ENCODE results near the gene SELENOO. TPM values are rescaled to one million over a fixed set of nuclear protein-coding genes. Genes with fewer than 3 reads are reported as not detected.

Gene SELENOO
- total RNA-seq, 1 experiment from 2014 or later: 25.1 TPM

- Histone ChIP-seq H3K4me3 (no peak overlapping the region), H3K36me3 (peaks cover 94% of the 10 kb centered on the region), H3K27ac (no peak overlapping the region), H3K9me3 (replicated peaks) (no peaks in the 10 kb centered on the region), H3K27me3 (replicated peaks) (no peaks in the 10 kb centered on the region), H3K4me1 (replicated peaks) (no peaks in the 10 kb centered on the region)
- DNase-seq (ENCODE audit: low read depth in 1 of 2, low spot score in 2 of 2): no peak
These were observed 16.8 kb downstream of the SELENOO start for GRCh38 chr22:50217543-50218152.

DNA sequence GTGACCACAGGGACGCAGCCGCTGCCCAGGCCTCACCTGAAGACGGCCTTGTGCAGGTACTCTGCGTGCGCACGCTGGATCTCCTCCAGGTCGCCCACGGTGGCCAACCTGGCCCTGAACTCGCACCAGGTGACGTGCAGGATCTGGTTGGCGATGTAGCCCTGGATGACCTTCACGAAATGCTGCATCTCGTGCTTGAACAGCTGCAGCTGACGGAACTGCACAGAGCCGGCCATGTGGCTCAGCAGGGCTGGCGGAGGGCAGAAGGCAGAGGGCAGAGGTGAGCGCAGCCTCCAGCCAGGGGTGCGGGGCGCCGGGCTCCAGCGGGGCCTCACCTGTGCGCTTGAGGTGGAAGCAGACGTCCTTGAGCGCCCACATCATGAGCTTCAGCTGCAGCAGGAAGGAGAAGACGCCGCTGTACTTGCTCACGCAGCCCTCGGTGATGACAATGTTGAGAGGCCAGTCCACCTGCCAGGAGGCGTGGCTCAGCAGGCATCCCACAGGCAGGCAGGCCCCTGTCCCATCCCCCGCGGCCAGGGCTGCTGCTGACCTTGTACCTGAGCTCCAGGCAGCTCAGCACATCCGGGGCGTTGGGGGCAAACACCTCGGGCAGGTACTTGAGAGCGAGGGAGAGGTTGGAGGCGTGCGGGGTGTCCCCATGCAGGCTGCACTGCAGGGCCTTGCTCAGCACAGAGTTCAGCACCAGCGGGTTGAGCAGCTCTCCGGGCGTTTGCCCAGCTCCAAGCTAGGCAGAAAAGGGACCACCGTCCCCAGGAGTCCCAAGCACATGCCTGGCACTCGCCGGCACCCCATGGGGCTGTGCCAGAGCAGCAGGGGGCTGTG is 17.6 kb downstream of the SELENOO start:
- DNase-seq (ENCODE audit: low read depth in 1 of 2, low spot score in 2 of 2): no peak
- Histone ChIP-seq H3K4me1 (replicated peaks) (no peaks in the 10 kb centered on the region), H3K4me3 (no peak overlapping the region), H3K36me3 (peaks cover 95% of the 10 kb centered on the region), H3K27ac (no peak overlapping the region), H3K27me3 (replicated peaks) (no peaks in the 10 kb centered on the region), H3K9me3 (replicated peaks) (no peaks in the 10 kb centered on the region)

DNA sequence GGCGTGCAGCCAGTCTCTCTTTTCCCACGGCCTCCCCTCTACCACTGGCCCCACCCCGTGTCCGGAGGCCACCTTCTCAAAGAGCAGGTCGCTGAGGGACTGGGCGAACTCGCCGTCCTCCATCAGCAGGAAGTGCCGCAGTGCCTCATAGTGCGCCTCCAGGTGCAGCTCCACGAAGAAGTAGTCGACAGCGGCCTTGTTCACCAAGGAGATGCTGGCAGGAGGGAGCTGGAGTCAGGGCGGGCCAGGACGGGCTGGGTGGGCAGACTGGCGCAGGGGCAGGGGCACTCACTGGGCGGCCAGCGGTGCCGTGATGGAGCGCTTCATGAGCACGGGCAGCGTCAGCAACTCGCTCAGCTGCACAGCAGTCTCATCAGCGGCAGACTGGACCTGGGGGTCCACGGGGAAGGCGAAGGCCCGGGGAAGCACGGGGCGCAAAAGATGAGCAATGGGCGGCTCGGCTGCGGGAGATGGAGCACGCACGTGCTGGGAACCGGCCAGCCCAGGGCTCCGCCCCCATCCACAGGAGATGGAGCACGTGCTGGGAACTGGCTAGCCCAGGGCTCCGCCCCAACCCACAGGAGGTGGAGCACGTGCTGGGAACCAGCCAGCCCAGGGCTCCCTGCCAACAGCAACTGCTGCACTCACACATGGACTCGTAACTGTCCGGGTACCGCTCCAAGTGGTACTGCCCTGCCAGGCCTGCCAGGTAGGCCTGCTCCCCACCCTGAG is 18.4 kb downstream of the SELENOO start:
- Histone ChIP-seq H3K4me3 (no peak overlapping the region), H3K4me1 (replicated peaks) (no peaks in the 10 kb centered on the region), H3K36me3 (peaks cover 91% of the 10 kb centered on the region), H3K27ac (no peak overlapping the region), H3K27me3 (replicated peaks) (no peaks in the 10 kb centered on the region), H3K9me3 (replicated peaks) (no peaks in the 10 kb centered on the region)
- DNase-seq (ENCODE audit: low read depth in 1 of 2, low spot score in 2 of 2): no peak

DNA sequence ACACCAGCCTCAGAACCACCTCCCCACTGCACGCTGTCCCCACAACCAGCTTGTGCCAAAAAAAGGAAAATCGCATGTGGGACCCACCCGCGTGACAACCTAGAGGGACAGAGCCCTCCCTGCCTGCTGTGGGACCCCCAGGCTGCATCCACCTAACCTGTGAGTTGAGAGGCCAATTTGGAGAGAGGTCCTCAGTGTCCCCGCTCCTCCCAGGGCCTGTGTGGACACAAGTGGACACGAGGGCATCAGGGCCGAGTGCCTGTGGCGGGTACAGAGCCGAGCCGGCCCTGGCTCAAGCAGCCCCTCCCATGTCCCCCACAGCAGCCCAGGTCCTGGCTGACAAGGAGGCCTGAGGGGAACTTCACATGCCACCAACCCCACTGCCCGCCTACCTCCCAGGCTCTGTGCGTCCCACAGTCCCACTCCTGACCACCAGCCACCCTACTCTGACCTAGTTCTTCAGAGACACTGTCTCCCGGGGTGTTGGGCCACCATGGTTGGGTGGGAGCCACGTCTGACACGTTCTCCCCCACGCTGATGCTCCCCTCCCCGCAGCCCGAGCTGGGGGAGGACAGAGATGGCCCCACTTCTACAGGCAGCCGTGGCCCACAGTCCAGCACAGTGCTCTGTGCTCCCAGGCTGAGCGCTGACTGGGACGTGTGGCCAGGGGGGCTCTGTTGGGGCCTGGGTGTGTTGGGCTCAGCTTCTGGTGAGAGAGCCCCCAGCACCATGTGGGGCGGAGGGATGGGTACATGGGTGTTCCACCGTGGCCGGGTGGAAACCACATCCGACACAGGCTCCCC is 19.2 kb downstream of the SELENOO start:
- peaks cover 87% of the 10 kb centered on the region for H3K36me3 ChIP-seq
- no peaks in the 10 kb centered on the region for H3K4me1 ChIP-seq (replicated peaks)
- no peak for DNase-seq (ENCODE audit: low read depth in 1 of 2, low spot score in 2 of 2)
- H3K9me3 ChIP-seq (replicated peaks): no peaks in the 10 kb centered on the region
- H3K27ac ChIP-seq: no peak overlapping the region
- H3K4me3 ChIP-seq: no peak overlapping the region
- H3K27me3 ChIP-seq (replicated peaks): no peaks in the 10 kb centered on the region

DNA sequence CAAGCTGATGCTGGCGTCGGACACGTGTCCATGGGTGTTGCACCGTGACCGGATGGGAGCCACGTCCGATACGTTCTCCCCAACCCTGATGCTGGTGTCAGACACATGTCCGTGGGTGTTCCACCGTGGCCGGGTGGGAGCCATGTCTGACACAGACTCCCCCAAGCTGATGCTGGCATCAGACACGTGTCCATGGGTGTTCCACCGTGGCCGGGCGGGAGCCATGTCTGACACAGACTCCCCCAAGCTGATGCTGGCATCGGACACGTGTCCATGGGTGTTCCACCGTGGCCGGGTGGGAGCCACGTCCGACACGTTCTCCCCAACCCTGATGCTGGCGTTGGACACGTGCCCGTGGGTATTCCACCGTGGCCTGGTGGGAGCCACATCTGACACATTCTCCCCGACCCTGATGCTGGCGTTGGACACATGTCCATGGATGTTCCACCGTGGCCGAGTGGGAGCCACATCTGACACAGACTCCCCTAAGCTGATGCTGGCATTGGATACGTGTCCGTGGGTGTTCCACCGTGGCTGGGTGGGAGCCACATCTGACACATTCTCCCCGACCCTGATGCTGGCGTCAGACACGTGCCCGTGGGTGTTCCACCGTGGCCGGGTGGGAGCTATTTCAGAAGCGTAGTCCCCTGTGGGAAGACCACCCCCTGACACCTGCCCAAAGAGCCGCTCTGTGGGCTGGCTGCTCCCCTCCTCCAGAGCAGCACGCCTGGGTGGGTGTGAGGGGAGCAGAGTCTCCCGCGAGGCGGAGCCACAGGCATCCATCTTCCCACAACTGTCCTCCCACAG is 20.0 kb downstream of the SELENOO start:
- Histone ChIP-seq H3K4me1 (replicated peaks) (no peaks in the 10 kb centered on the region), H3K27me3 (replicated peaks) (no peaks in the 10 kb centered on the region), H3K4me3 (no peak overlapping the region), H3K9me3 (replicated peaks) (no peaks in the 10 kb centered on the region), H3K27ac (no peak overlapping the region), H3K36me3 (peaks cover 88% of the 10 kb centered on the region)
- no peak for DNase-seq (ENCODE audit: low read depth in 1 of 2, low spot score in 2 of 2)

- Histone ChIP-seq H3K9me3 (replicated peaks) (no peaks in the 10 kb centered on the region), H3K27me3 (replicated peaks) (no peaks in the 10 kb centered on the region), H3K27ac (no peak overlapping the region), H3K4me1 (replicated peaks) (no peaks in the 10 kb centered on the region), H3K4me3 (no peak overlapping the region), H3K36me3 (peaks cover 85% of the 10 kb centered on the region)
- DNase-seq (ENCODE audit: low read depth in 1 of 2, low spot score in 2 of 2): no peak
These were observed 20.8 kb downstream of the SELENOO start for GRCh38 chr22:50221410-50222300.

DNA sequence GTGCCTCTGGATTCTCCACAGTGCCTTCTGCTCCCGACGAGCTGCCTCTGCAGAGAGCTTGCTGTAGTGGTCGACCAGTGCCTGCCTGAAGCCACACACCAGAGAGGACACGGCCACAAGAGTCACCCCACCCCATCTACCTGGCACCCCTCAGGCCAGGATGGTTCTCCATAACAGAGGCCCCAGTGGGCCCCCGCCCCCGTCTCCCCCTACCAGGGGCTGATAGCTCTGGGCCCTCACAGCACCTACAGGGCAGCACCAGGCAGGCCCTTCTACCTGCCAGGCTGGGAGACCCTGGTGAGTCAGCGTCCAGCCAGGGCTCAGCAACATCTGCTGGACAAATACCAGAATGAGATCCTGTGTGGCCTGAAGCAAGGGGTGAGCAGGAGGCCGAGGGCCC is 21.7 kb downstream of the SELENOO start:
- H3K9me3 ChIP-seq (replicated peaks): no peaks in the 10 kb centered on the region

GRCh38 chr22:50224071-50224470 is 23.3 kb downstream of the SELENOO start:
- no peaks in the 10 kb centered on the region for H3K4me1 ChIP-seq (replicated peaks)
- H3K9me3 ChIP-seq (replicated peaks): no peaks in the 10 kb centered on the region
- peaks cover 71% of the 10 kb centered on the region for H3K36me3 ChIP-seq
- H3K27me3 ChIP-seq (replicated peaks): no peaks in the 10 kb centered on the region
- H3K27ac ChIP-seq: no peak overlapping the region
- H3K4me3 ChIP-seq: no peak overlapping the region
- DNase-seq (ENCODE audit: low read depth in 1 of 2, low spot score in 2 of 2): no peak

More for the DNA sequence above, 21.7 kb downstream of the SELENOO start:
- H3K4me3 ChIP-seq: no peak overlapping the region
- H3K27me3 ChIP-seq (replicated peaks): no peaks in the 10 kb centered on the region
- H3K27ac ChIP-seq: no peak overlapping the region
- no peaks in the 10 kb centered on the region for H3K4me1 ChIP-seq (replicated peaks)
- DNase-seq (ENCODE audit: low read depth in 1 of 2, low spot score in 2 of 2): no peak
- peaks cover 81% of the 10 kb centered on the region for H3K36me3 ChIP-seq

- no peak for DNase-seq (ENCODE audit: low read depth in 1 of 2, low spot score in 2 of 2)
- Histone ChIP-seq H3K27ac (no peak overlapping the region), H3K9me3 (replicated peaks) (no peaks in the 10 kb centered on the region), H3K36me3 (peaks cover 66% of the 10 kb centered on the region), H3K4me1 (replicated peaks) (no peaks in the 10 kb centered on the region), H3K4me3 (no peak overlapping the region), H3K27me3 (replicated peaks) (no peaks in the 10 kb centered on the region)
These were observed 24.6 kb downstream of the SELENOO start for GRCh38 chr22:50225200-50225969.

- Histone ChIP-seq H3K36me3 (peaks cover 62% of the 10 kb centered on the region), H3K9me3 (replicated peaks) (no peaks in the 10 kb centered on the region), H3K27me3 (replicated peaks) (no peaks in the 10 kb centered on the region), H3K4me1 (replicated peaks) (no peaks in the 10 kb centered on the region), H3K27ac (no peak overlapping the region), H3K4me3 (no peak overlapping the region)
- DNase-seq (ENCODE audit: low read depth in 1 of 2, low spot score in 2 of 2): no peak
These were observed 25.5 kb downstream of the SELENOO start for GRCh38 chr22:50226063-50226874.

DNA sequence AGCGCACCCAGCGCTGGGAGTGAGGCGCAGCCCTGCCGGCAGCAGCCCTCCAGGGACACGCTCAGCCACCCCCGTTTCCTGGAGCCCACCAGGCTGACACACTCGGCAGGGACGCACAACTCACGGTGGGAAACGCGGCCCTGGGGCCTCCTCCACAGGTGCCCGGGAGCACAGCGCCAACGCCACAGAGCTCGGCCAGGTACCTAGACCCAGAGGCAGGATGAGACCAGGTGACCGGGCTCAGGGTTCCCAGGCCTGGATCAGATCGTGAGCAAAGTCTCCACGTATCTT is 26.0 kb downstream of the SELENOO start:
- H3K9me3 ChIP-seq (replicated peaks): no peaks in the 10 kb centered on the region
- H3K36me3 ChIP-seq: peaks cover 56% of the 10 kb centered on the region
- DNase-seq (ENCODE audit: low read depth in 1 of 2, low spot score in 2 of 2): no peak
- H3K4me3 ChIP-seq: no peak overlapping the region
- no peak overlapping the region for H3K27ac ChIP-seq
- H3K27me3 ChIP-seq (replicated peaks): no peaks in the 10 kb centered on the region
- no peaks in the 10 kb centered on the region for H3K4me1 ChIP-seq (replicated peaks)
